IMR-90 (cell line): ENCODE results near the gene TIMP1. TPM values are rescaled to one million over a fixed set of nuclear protein-coding genes. Genes with fewer than 3 reads are reported as not detected.

ENCODE experiments used
- ATAC-seq: fragments of 200-7000 bp; cut with Tn5 transposase; 2 replicates; pipeline ENCODE4 v1.9.1; 2020; ENCODE audit warnings: low read depth, mild to moderate bottlenecking, moderate library complexity
- BruUV-seq: library from RNA; stranded (reverse); fragments of 400-500 nt; replicated peaks from 2 replicates; lab custom pipeline; 2021; lab: Mats Ljungman, UMichigan
- CTCF ChIA-PET: fragments of 300-600 bp; formaldehyde crosslinking; extraction: SDS; loops from one replicate; lab custom pipeline; 2021; ENCODE audit warnings: antibody characterized with exemption; lab: Yijun Ruan, JAX
- POLR2A ChIA-PET: fragments of 300-600 bp; sonication (Branson Sonifier 250); formaldehyde crosslinking; loops from one replicate; lab custom pipeline; 2022; ENCODE audit warnings: antibody characterized with exemption; ENCODE audit not compliant: unreplicated experiment; lab: Charles Lee
- DNase-seq: peaks from one replicate; pipeline ENCODE4 v3.0.0; 2013
- H2AFZ ChIP-seq: replicated peaks from 2 replicates; pipeline ENCODE3; 2013; ENCODE audit warnings: low read length, mild to moderate bottlenecking; ENCODE audit not compliant: poor library complexity
- H2AK5ac ChIP-seq: 2 replicates; pipeline ENCODE4 v1.6.1; 2013; ENCODE audit warnings: low read depth, low read length, inconsistent platforms
- H2AK9ac ChIP-seq: replicated peaks from 2 replicates; pipeline ENCODE3; 2013; ENCODE audit warnings: mild to moderate bottlenecking, low read depth, low read length, moderate library complexity; ENCODE audit not compliant: poor library complexity
- H2BK120ac ChIP-seq: 2 replicates; pipeline ENCODE4 v1.6.1; 2013; ENCODE audit warnings: low read depth, low read length, inconsistent platforms
- H2BK15ac ChIP-seq: 3 replicates; pipeline ENCODE4 v1.6.1; 2013; ENCODE audit warnings: low read depth, low read length, inconsistent platforms
- H2BK20ac ChIP-seq: 2 replicates; pipeline ENCODE4 v1.6.1; 2013; ENCODE audit warnings: low read depth, mild to moderate bottlenecking, inconsistent platforms, low read length, moderate library complexity
- H2BK5ac ChIP-seq: 2 replicates; pipeline ENCODE4 v1.6.1; 2013; ENCODE audit warnings: mild to moderate bottlenecking, low read depth, low read length, inconsistent platforms; ENCODE audit not compliant: poor library complexity, severe bottlenecking
- H3K14ac ChIP-seq: replicated peaks from 2 replicates; pipeline ENCODE4 v1.6.1; 2013; ENCODE audit warnings: low read depth, low read length, inconsistent platforms
- H3K18ac ChIP-seq: 2 replicates; pipeline ENCODE4 v1.6.1; 2013; ENCODE audit warnings: low read depth, low read length, control low read depth
- H3K23ac ChIP-seq: 2 replicates; pipeline ENCODE4 v1.6.1; 2013; ENCODE audit warnings: low read depth, low read length, inconsistent platforms
- H3K27ac ChIP-seq: 2 replicates; pipeline ENCODE4 v1.5.1; 2013; ENCODE audit warnings: mild to moderate bottlenecking, control low read depth, low read length; ENCODE audit not compliant: insufficient read depth
- H3K27me3 ChIP-seq: 2 replicates; pipeline ENCODE4 v1.6.1; 2013; ENCODE audit warnings: low read length; ENCODE audit not compliant: control insufficient read depth, insufficient read depth
- H3K36me3 ChIP-seq: 2 replicates; pipeline ENCODE4 v1.6.1; 2013; ENCODE audit warnings: low read length, mixed read lengths; ENCODE audit not compliant: control insufficient read depth, insufficient read depth
- H3K4ac ChIP-seq: 2 replicates; pipeline ENCODE4 v1.6.1; 2013; ENCODE audit warnings: low read depth, low read length, inconsistent platforms
- H3K4me1 ChIP-seq: 2 replicates; pipeline ENCODE4 v1.6.1; 2013; ENCODE audit warnings: low read length, mixed read lengths; ENCODE audit not compliant: control insufficient read depth, insufficient read depth
- H3K4me2 ChIP-seq: 2 replicates; pipeline ENCODE4 v1.6.1; 2013; ENCODE audit warnings: low read depth, mild to moderate bottlenecking, control low read depth, low read length, moderate library complexity
- H3K4me3 ChIP-seq: 2 replicates; pipeline ENCODE4 v1.5.1; 2013; ENCODE audit warnings: low read depth, mild to moderate bottlenecking, control low read depth, low read length, moderate library complexity; ENCODE audit not compliant: insufficient read depth
- H3K56ac ChIP-seq: 2 replicates; pipeline ENCODE4 v1.6.1; 2013; ENCODE audit warnings: low read length, inconsistent platforms; ENCODE audit not compliant: insufficient read depth; ENCODE audit errors: extremely low read depth
- H3K79me1 ChIP-seq, 2 experiments: 2 replicates each; pipeline ENCODE4 v1.6.1; 2013; ENCODE audit warnings: low read length in 2 of 2, inconsistent platforms in 1 of 2, low read depth in 1 of 2
- H3K9ac ChIP-seq: 2 replicates; pipeline ENCODE4 v1.6.1; 2013; ENCODE audit warnings: low read depth, low read length, control low read depth
- H3K9me1 ChIP-seq: 2 replicates; pipeline ENCODE4 v1.6.1; 2013; ENCODE audit warnings: low read length, inconsistent platforms; ENCODE audit not compliant: insufficient read depth
- H3K9me3 ChIP-seq: 2 replicates; pipeline ENCODE4 v1.6.1; 2013; ENCODE audit warnings: low read length; ENCODE audit not compliant: control insufficient read depth, insufficient read depth
- H4K20me1 ChIP-seq: 2 replicates; pipeline ENCODE4 v1.6.1; 2013; ENCODE audit warnings: low read length, inconsistent platforms; ENCODE audit not compliant: insufficient read depth
- H4K5ac ChIP-seq: 2 replicates; pipeline ENCODE4 v1.6.1; 2013; ENCODE audit warnings: mild to moderate bottlenecking, low read depth, low read length, control low read depth
- H4K8ac ChIP-seq, 2 experiments: 2 replicates each; pipeline ENCODE4 v1.6.1; 2013; ENCODE audit warnings: low read depth in 2 of 2, low read length in 2 of 2, control low read depth in 1 of 2, inconsistent platforms in 1 of 2
- H4K91ac ChIP-seq: 2 replicates; pipeline ENCODE4 v1.6.1; 2013; ENCODE audit warnings: low read depth, low read length, inconsistent platforms; ENCODE audit not compliant: insufficient read depth
- CEBPB ChIP-seq: IDR thresholded peaks from 2 replicates; pipeline ENCODE4 v1.6.1; 2012; ENCODE audit warnings: low read depth, low read length, improper control_type of control experiment
- MXI1 ChIP-seq: IDR thresholded peaks from 2 replicates; pipeline ENCODE4 v1.6.1; 2012; ENCODE audit warnings: low read depth, mild to moderate bottlenecking, low read length, moderate library complexity, borderline replicate concordance
- WGBS, 2 experiments: methylation state at CpG; one replicate each; pipeline versions ENCODE4 v1.1.5 to v1.1.7; 2013; ENCODE audit warnings: missing lambda C conversion rate in 2 of 2; ENCODE audit not compliant: insufficient read length in 1 of 2; ENCODE audit errors: extremely low coverage in 2 of 2; 5-methylcytosine and 5-hydroxymethylcytosine counted together
- dilution Hi-C: fragments of 300-500 bp; cut with HindIII; formaldehyde crosslinking; loops from one replicate; pipeline ENCODE4 v1.14.3; 2018; ENCODE audit warnings: low sequenced_read_pairs; ENCODE audit not compliant: unreplicated experiment
- in situ Hi-C: fragments of 300-500 bp; cut with MboI; formaldehyde crosslinking; loops from 3 replicates; pipeline ENCODE4 v1.14.3; 2019; ENCODE audit warnings: low sequenced_read_pairs, inconsistent platforms, mixed read lengths
- intact Hi-C: fragments of 100-400 bp; cut with micrococcal nuclease; formaldehyde crosslinking; loops from 2 replicates; pipeline ENCODE4 v1.10.0; 2022
- polyA plus RNA-seq, 3 experiments: library from polyadenylated mRNA; depleted of rRNA; stranded (reverse); fragments of >200 nt; gene quantifications; 2 replicates each; pipeline ENCODE4 v1.2.3, GENCODE V29; 2012; ENCODE audit warnings: low replicate concordance in 1 of 3
- total RNA-seq: library from RNA; depleted of rRNA; stranded (reverse); fragments of >200 nt; gene quantifications from 2 replicates; pipeline ENCODE4 v1.2.3, GENCODE V29; 2012

Gene TIMP1
- total and polyA plus RNA-seq, 2 of the 4 experiments (the other 2 are of a cell fraction), result 512 to 3,078 TPM

GRCh38 chrX:47563801-47564315 is 18.4 kb upstream of the TIMP1 start:
- in situ Hi-C loops, result loop anchor here (5.0 kb wide), 1 partner anchor 83 kb away; no protein-coding TSS in a partner anchor
- ChIA-PET CTCF (no interaction called here), POLR2A (no interaction called here)
- DNase-seq (peak; percentile 76), ATAC-seq (no peak)
- H3K9me1 ChIP-seq, result peaks cover 3% of the 10 kb centered on the region; the same call in 1 of the 2 replicates
- no peaks in the 10 kb centered on the region for H3K27me3 ChIP-seq
- H3K27ac ChIP-seq, result no peak overlapping the region
- peaks cover 12 to 40% of the 10 kb centered on the region in 2 experiments for H3K79me1 ChIP-seq
- dilution Hi-C loops, result no loop called here
- no peak overlapping the region for H2AK5ac ChIP-seq
- H4K91ac ChIP-seq, result no peak overlapping the region
- H4K5ac ChIP-seq, result no peak overlapping the region
- H3K18ac ChIP-seq, result no peak overlapping the region
- H3K4ac ChIP-seq, result no peak overlapping the region
- peaks cover 4% of the 10 kb centered on the region for H4K20me1 ChIP-seq
- 0 out of 2 replicates have a peak, but pooled peaks cover 1% of the 10 kb centered on the region for H3K4me1 ChIP-seq
- H2BK5ac ChIP-seq, result no peak overlapping the region
- H2AK9ac ChIP-seq, result no peak overlapping the region
- H3K4me2 ChIP-seq, result no peak overlapping the region
- intact Hi-C loops, result loop anchor here (5.0 kb wide), 1 partner anchor 463 kb away; no protein-coding TSS in a partner anchor
- H3K56ac ChIP-seq, result no peak overlapping the region
- no peak overlapping the region for H3K9ac ChIP-seq
- no peaks in the 10 kb centered on the region for H3K9me3 ChIP-seq
- H3K4me3 ChIP-seq, result no peak overlapping the region
- no peak overlapping the region for H4K8ac ChIP-seq
- H2BK120ac ChIP-seq, result no peak overlapping the region
- H2AFZ ChIP-seq, result no peak overlapping the region
- H3K36me3 ChIP-seq, result peaks cover 22% of the 10 kb centered on the region
- TF ChIP-seq MXI1, result no peak
- peak; percentile 57 for TF ChIP-seq CEBPB
- H2BK15ac ChIP-seq, result no peak overlapping the region; the same call in 2 of the 3 replicates
- no peak overlapping the region for H2BK20ac ChIP-seq
- no peak overlapping the region for H3K23ac ChIP-seq
- WGBS, 2 experiments, result 40% methylated on average over 1 of the region's 8 CpGs; no CpG with 5 or more reads in 1 of the 2 experiments
- H3K14ac ChIP-seq, result no peak overlapping the region
- BruUV-seq, result no TSS peak
